Measurements from ENCODE around the gene ZBED4. TPM values are rescaled to one million over a fixed set of nuclear protein-coding genes. Genes with fewer than 3 reads are reported as not detected.

The ZBED4 gene, protein sequence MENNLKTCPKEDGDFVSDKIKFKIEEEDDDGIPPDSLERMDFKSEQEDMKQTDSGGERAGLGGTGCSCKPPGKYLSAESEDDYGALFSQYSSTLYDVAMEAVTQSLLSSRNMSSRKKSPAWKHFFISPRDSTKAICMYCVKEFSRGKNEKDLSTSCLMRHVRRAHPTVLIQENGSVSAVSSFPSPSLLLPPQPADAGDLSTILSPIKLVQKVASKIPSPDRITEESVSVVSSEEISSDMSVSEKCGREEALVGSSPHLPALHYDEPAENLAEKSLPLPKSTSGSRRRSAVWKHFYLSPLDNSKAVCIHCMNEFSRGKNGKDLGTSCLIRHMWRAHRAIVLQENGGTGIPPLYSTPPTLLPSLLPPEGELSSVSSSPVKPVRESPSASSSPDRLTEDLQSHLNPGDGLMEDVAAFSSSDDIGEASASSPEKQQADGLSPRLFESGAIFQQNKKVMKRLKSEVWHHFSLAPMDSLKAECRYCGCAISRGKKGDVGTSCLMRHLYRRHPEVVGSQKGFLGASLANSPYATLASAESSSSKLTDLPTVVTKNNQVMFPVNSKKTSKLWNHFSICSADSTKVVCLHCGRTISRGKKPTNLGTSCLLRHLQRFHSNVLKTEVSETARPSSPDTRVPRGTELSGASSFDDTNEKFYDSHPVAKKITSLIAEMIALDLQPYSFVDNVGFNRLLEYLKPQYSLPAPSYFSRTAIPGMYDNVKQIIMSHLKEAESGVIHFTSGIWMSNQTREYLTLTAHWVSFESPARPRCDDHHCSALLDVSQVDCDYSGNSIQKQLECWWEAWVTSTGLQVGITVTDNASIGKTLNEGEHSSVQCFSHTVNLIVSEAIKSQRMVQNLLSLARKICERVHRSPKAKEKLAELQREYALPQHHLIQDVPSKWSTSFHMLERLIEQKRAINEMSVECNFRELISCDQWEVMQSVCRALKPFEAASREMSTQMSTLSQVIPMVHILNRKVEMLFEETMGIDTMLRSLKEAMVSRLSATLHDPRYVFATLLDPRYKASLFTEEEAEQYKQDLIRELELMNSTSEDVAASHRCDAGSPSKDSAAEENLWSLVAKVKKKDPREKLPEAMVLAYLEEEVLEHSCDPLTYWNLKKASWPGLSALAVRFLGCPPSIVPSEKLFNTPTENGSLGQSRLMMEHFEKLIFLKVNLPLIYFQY
- 1 to 10 TPM; 3.5 to 5.9 (median 4.4) TPM for total RNA-seq
- 1 to 10 TPM; 2.6 to 3.2 TPM for polyA plus RNA-seq
- long read RNA-seq, donor 1, partial matches to known transcripts: 0 of 6 reads
- long read RNA-seq, donor 1, other reads (novel, unspliced or antisense): 6 of 6 reads
- long read RNA-seq, donor 2, partial matches to known transcripts: 0 of 8 reads
- long read RNA-seq, donor 2, other reads (novel, unspliced or antisense): 8 of 8 reads
- long read RNA-seq, donor 3, partial matches to known transcripts: 0 of 20 reads
- long read RNA-seq, donor 3, other reads (novel, unspliced or antisense): 20 of 20 reads

DNA sequence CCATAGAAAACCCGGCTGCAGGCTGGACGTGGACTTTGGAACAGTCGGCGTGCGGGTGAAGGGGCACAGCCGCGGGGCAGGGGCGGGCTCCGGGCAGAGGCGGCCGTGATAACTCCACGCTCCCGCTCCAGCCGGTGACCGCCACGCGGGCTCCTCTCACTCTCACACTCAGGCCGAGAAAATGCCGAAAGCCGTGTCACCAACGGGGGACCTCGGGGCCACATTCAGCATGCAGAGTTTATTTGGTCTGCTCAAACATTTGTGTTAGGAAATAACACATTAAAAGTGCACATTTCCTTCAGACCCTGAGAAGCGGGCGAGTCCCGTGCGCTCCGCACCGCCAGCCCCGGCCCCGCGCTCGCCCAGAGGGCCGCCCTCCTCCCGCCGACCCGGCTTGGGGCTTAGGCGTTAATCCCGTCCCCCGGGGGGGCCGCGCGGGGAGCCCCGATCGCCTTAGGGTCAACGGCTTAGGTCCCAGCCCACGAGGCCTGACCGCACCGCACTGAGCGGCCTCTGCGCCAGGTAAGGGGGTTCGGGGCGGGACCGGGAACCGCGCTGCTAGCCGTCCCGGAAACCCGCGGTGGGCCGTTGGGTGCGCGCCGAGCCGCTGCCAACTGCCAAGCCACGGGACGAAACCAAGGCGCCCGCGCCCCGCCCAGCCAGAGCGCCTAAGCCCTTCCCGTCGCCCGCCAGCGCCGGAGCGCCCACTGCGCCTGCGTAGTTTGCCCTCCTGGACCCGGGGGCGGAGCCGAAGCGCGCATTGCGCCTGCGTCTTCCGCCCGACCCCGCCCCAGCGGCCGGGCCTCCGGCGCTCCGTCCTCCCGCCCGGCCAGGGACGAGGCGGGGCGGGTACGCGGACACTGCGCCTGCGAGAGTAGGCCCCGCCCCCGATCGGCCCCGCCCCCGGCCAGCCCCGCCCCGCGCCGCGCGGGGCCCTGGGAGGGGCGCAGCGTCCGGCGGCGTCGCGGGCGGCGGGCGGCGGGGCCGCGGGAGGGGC lies at the start of gene ZBED4:
Gene ZBED4 (plus strand): TSS at position 947 of the 997 bp plus-strand sequence. CDS start 29,819 bp downstream, outside the sequence.
- H3K9me3 ChIP-seq: no peaks in the 10 kb centered on the region
- ATAC-seq (peak; percentile 94 to 97 (median 96)), DNase-seq (peak; percentile 95 to 100)
- no peak for TF ChIP-seq CTCF (IDR thresholded peaks at IDR 0.05)
- H3K27ac ChIP-seq: peak within 1 kb of the TSS; percentile 59 to 97 (median 95)
- H3K4me3 ChIP-seq: peak within 1 kb of the TSS; percentile 63 to 90 (median 78)
- no peaks in the 10 kb centered on the region for H3K36me3 ChIP-seq
- H3K4me1 ChIP-seq: peaks cover 19 to 45% (median 42%) of the 10 kb centered on the region in 9 donors
- WGBS, 2 donors: 0 to 1% methylated on average over 82 to 125 of the region's 127 CpGs
- intact Hi-C loops (cut with DNase I): loop anchor here in 4 of 10 donors (2.0 to 10.0 kb wide), 3 partner anchors 26 to 68 kb away; partner anchors contain the start of genes ALG12 (in 1 of the 4), BRD1 (in 1 of the 4) and CRELD2 (in 1 of the 4)
- H3K27me3 ChIP-seq: peaks cover 21 to 27% (median 26%) of the 10 kb centered on the region in 7 donors

DNA sequence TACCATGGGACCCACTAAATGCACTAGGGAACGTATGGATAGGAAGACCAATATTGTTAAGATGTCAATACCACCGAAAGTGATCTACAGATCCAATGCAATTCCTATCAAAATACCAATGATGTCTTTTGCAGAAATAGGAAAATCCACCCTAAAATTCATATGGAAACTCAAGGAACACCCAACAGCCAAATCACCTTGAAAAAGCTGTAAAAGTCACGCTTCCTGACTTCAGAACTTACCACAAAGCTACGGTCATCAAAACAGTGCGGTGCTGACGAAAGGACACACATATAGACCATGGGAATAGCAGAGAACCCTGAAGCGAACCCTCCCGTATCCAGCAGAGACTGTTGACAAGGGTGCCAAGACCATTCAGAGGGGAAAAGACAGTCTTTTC lies 46.5 kb upstream of the ZBED4 start:
- 96 to 98% methylated on average over 8 of the region's 8 CpGs for WGBS, 2 donors
- no peak overlapping the region for H3K27ac ChIP-seq
- peaks cover 0 to 37% (median 5%) of the 10 kb centered on the region in 9 donors for H3K36me3 ChIP-seq
- no peak overlapping the region for H3K4me3 ChIP-seq
- TF ChIP-seq CTCF (IDR thresholded peaks at IDR 0.05): no peak
- ATAC-seq (no peak), DNase-seq (no peak)
- no peaks in the 10 kb centered on the region for H3K27me3 ChIP-seq
- peaks cover 0 to 62% (median 39%) of the 10 kb centered on the region in 9 donors for H3K4me1 ChIP-seq
- intact Hi-C loops (cut with DNase I): no loop called here
- no peaks in the 10 kb centered on the region for H3K9me3 ChIP-seq

DNA sequence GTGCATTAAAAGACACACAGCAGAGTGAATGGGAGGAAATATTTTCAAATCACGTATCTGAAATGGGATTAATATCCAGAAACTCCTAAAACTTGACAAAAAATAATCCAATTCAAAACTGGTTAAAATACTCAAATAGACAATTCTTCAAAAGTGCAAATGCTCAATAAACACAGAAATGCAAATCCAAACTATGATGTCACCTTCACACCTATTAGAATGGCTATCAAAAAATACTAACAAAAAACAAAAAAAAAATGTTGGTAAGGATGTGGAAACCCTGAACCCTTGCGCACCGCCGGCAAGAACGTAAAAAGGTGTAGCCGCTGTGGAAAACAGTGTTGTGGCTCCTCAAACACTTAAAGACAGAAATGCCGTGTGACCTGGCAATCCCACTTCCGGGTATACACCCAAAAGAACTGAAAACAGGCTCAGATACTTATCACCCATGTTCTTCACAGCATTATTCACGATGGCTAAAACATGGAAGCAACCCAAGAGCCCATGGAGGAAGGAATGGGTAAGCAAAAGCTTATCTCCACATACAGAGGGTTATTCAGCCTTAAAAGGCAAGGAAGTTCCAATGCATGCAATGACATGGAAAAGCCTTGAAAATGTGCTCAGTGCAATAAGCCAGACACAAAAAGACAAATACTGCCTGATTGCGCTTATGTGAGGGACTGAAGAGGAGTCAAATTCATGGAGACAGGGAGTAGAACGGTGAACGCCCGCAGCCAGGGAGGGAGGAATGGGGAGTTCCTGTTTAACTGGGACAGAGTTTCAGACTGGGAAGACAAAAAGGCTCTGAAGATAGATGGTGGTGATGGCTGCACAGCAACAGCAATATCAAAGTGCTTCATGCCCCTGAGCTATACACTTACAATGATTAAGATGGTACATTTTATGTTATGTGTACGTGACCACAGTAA lies 45.6 kb upstream of the ZBED4 start:
- no peaks in the 10 kb centered on the region for H3K27me3 ChIP-seq
- no peak for TF ChIP-seq CTCF (IDR thresholded peaks at IDR 0.05)
- H3K4me3 ChIP-seq: no peak overlapping the region
- peaks cover 0 to 68% (median 39%) of the 10 kb centered on the region in 9 donors for H3K4me1 ChIP-seq
- whole genome bisulfite sequencing, 2 donors: 84 to 88% methylated on average over 14 of the region's 14 CpGs
- DNase-seq (no peak), ATAC-seq (no peak)
- H3K27ac ChIP-seq: no peak overlapping the region
- intact Hi-C loops (cut with DNase I): no loop called here
- H3K9me3 ChIP-seq: no peaks in the 10 kb centered on the region
- peaks cover 0 to 39% (median 5%) of the 10 kb centered on the region in 9 donors for H3K36me3 ChIP-seq
